Ovary (tissue), 9 donors: ENCODE data around the gene FAM193A. TPM values are rescaled to one million over a fixed set of nuclear protein-coding genes. Genes with fewer than 3 reads are reported as not detected.

Experiments
- DNase-seq, 5 donors: peaks; one replicate each; pipeline ENCODE4 v3.0.0-alpha.2; 2019 to 2020
- H3K27ac ChIP-seq, 2 donors: fragments of 200-600 bp; one replicate each; pipeline versions ENCODE4 v1.5.1 to v1.8.0; 2019 to 2022
- H3K27me3 ChIP-seq: fragments of 200-600 bp; one replicate; pipeline ENCODE4 v1.8.0; 2022
- H3K36me3 ChIP-seq: fragments of 200-600 bp; sonication (generic); one replicate; pipeline ENCODE4 v1.5.1; 2019
- H3K4me1 ChIP-seq: one replicate; pipeline ENCODE4 v1.8.1; 2013; ENCODE audit warnings: mild to moderate bottlenecking, moderate library complexity; ENCODE audit not compliant: insufficient read depth
- H3K4me3 ChIP-seq: fragments of 200-600 bp; sonication (generic); one replicate; pipeline ENCODE4 v1.5.1; 2017
- H3K9me3 ChIP-seq, 2 donors: fragments of 200-600 bp in 1 of 2; sonication (generic) in 1 of 2; one replicate each; pipeline versions ENCODE4 v1.5.1 to v1.8.1; 2013 to 2019; ENCODE audit warnings: mild to moderate bottlenecking in 1 of 2, moderate library complexity in 1 of 2
- CTCF ChIP-seq, 3 donors: fragments of 450-650 bp in 2 of 3; fragments of 200-600 bp in 1 of 3; IDR thresholded peaks; one replicate each; pipeline versions ENCODE4 v1.5.1 to v1.8.0; 2016 to 2022; ENCODE audit warnings: antibody characterized with exemption in 3 of 3, mild to moderate bottlenecking in 1 of 3
- EP300 ChIP-seq: sonication (generic); formaldehyde crosslinking; IDR thresholded peaks from one replicate; pipeline ENCODE4 v1.6.1; 2017; ENCODE audit warnings: antibody characterized with exemption
- POLR2A ChIP-seq: fragments of 450-650 bp; IDR thresholded peaks from one replicate; pipeline ENCODE4 v1.6.1; 2017; ENCODE audit warnings: antibody characterized with exemption, mild to moderate bottlenecking, moderate library complexity
- WGBS, 3 donors: extraction: QIAGEN DNeasy Blood & Tissue Kit in 1 of 3; methylation state at CpG; one replicate each; pipeline versions ENCODE4 v1.1.5 to v1.1.7; 2013 to 2017; 5-methylcytosine and 5-hydroxymethylcytosine counted together
- intact Hi-C, 4 donors: fragments of 100-400 bp; cut with DNase I; formaldehyde crosslinking; loops; one replicate each; pipeline versions ENCODE4 v1.11.0 to v1.15.1; 2022 to 2023
- polyA plus RNA-seq, 2 donors: library from polyadenylated mRNA; stranded (reverse); fragments of 200-250 nt in 1 of 2; fragments of 350-450 nt in 1 of 2; fragmentation: Illumina TruSeq in 1 of 2; extraction: RNeasy Lipid Tissue Mini Kit (QIAGEN cat#74804) in 1 of 2; gene quantifications; one replicate each; pipeline ENCODE4 v1.2.3, GENCODE V29; 2013 to 2014
- total RNA-seq, 7 donors: library from RNA; depleted of rRNA in 2 of 7; stranded (reverse); fragments of >200 nt in 2 of 7; fragmentation: NEBNext Ultra II Directional in 3 of 7; extraction: Animal tissue kit (Norgen Biotek cat#: 25700) in 3 of 7; gene quantifications; one replicate each; pipeline versions ENCODE4 v1.1.0 to v1.2.4, GENCODE V29; 2016 to 2023
- donor health status: DM: no; HTN: no; CAD: no; lungs with moderate emphysema.
- donor health status: DM: no; HTN: no; CAD: no.
- donor health status: Bipolar disorder and iron deficiency.
- donor health status: DM: yes; HTN: yes; CAD: no.
- donor health status: DM: no; HTN: no; CAD: no.
- donor health status: DM: yes; HTN: yes; CAD: no.

The FAM193A gene
- total and polyA plus RNA-seq, 9 donors = 16.0 to 39.1 (median 28.7) TPM

GRCh38 chr4:2728221-2728620, 191.8 kb downstream of the FAM193A start:
- Histone ChIP-seq H3K27ac (no peak overlapping the region), H3K4me3 (no peak overlapping the region), H3K9me3 (no peaks in the 10 kb centered on the region), H3K27me3 (no peaks in the 10 kb centered on the region), H3K4me1 (no peaks in the 10 kb centered on the region), H3K36me3 (no peaks in the 10 kb centered on the region)
- TF ChIP-seq EP300 = no peak
- TF ChIP-seq POLR2A = no peak
- no peak for TF ChIP-seq CTCF (IDR thresholded peaks at IDR 0.05)
- DNase-seq = no peak
- WGBS, 3 donors = 70 to 81% (median 74%) methylated on average over 3 of the region's 3 CpGs
- intact Hi-C loops = no loop called here

GRCh38 chr4:2728806-2729532, 192.5 kb downstream of the FAM193A start:
- Histone ChIP-seq H3K4me1 (no peaks in the 10 kb centered on the region), H3K27ac (no peak overlapping the region), H3K4me3 (no peak overlapping the region), H3K36me3 (no peaks in the 10 kb centered on the region), H3K27me3 (no peaks in the 10 kb centered on the region), H3K9me3 (no peaks in the 10 kb centered on the region)
- TF ChIP-seq POLR2A = no peak
- TF ChIP-seq CTCF (IDR thresholded peaks at IDR 0.05) = no peak
- TF ChIP-seq EP300 = no peak
- DNase-seq = peak in 2 of 5 donors; percentile 11 to 21
- intact Hi-C loops = no loop called here
- WGBS, 3 donors = 93 to 96% (median 96%) methylated on average over 12 of the region's 12 CpGs

- WGBS, 3 donors = 95 to 96% (median 96%) methylated on average over 9 of the region's 9 CpGs
- intact Hi-C loops = no loop called here
- Histone ChIP-seq H3K4me1 (no peaks in the 10 kb centered on the region), H3K27ac (no peak overlapping the region), H3K9me3 (no peaks in the 10 kb centered on the region), H3K27me3 (no peaks in the 10 kb centered on the region), H3K36me3 (no peaks in the 10 kb centered on the region), H3K4me3 (no peak overlapping the region)
- peak in 2 of 5 donors; percentile 6 to 24 for DNase-seq
- TF ChIP-seq CTCF (IDR thresholded peaks at IDR 0.05) (no peak), POLR2A (no peak), EP300 (no peak)
Measured at GRCh38 chr4:2729533-2729875, 193.1 kb downstream of the FAM193A start.

DNA sequence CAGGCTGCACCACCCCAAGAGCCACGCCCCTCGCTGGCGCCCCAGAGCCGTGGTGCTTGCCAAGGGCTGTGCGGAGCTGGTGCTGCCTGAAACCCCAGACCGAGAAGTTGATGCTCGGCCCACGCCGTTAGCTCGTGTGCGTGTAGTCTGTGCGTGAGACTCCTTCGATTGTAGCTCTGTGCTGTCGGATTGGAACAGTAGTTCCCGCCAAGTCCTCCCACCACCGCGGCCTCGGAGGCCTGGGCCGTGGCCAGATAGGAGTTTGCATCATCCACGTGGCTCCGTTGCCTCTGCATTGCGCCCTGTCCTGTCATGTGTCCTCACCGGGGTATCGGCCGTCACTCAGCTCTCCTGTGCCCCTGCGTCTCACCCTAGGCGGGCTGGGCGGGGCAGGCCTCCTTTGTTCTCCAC, 195.5 kb downstream of the FAM193A start:
- Histone ChIP-seq H3K27ac (no peak overlapping the region), H3K27me3 (no peaks in the 10 kb centered on the region), H3K36me3 (no peaks in the 10 kb centered on the region), H3K4me3 (no peak overlapping the region), H3K9me3 (no peaks in the 10 kb centered on the region), H3K4me1 (no peaks in the 10 kb centered on the region)
- WGBS, 3 donors = 82 to 88% (median 85%) methylated on average over 28 of the region's 28 CpGs
- intact Hi-C loops = no loop called here
- peak in 2 of 5 donors; percentile 21 to 37 for DNase-seq
- TF ChIP-seq CTCF (IDR thresholded peaks at IDR 0.05) (no peak), EP300 (no peak), POLR2A (no peak)
